22Rv1 (cell line): ENCODE results near the gene SLC50A1.

Experiments used
- ZFX ChIP-seq: fragments of 450-650 bp; IDR thresholded peaks from 2 replicates; pipeline ENCODE4 v1.6.1; 2017; ENCODE audit warnings: antibody characterized with exemption, borderline replicate concordance
- TF ChIP-seq, protein P1 (sequence below): fragments of 450-650 bp; IDR thresholded peaks from 2 replicates; pipeline ENCODE4 v1.5.1; 2017; ENCODE audit warnings: mild to moderate bottlenecking

DNA sequence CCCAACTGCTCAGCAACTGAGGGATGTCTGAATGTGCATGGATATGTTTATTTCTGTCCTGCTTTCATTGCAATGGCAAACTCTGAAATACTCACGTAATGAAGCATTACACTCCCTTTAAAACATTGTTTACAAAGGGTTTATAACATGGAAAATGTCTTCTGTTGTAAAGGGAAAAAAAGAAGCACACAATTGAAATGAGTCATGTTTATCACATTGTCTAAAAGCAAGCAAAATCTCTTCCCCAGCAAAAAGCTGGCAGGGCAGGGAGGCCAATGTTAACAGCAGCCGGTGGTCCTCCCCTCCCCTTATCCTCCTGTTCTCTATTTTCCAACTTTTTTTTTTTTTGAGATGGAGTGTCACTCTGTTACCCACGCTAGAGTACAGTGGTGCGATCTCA is 11.9 kb upstream of the SLC50A1 start:
- TF ChIP-seq, protein P1, sequence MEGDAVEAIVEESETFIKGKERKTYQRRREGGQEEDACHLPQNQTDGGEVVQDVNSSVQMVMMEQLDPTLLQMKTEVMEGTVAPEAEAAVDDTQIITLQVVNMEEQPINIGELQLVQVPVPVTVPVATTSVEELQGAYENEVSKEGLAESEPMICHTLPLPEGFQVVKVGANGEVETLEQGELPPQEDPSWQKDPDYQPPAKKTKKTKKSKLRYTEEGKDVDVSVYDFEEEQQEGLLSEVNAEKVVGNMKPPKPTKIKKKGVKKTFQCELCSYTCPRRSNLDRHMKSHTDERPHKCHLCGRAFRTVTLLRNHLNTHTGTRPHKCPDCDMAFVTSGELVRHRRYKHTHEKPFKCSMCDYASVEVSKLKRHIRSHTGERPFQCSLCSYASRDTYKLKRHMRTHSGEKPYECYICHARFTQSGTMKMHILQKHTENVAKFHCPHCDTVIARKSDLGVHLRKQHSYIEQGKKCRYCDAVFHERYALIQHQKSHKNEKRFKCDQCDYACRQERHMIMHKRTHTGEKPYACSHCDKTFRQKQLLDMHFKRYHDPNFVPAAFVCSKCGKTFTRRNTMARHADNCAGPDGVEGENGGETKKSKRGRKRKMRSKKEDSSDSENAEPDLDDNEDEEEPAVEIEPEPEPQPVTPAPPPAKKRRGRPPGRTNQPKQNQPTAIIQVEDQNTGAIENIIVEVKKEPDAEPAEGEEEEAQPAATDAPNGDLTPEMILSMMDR: no peak
- TF ChIP-seq ZFX: no peak
